NB4 (cell line): Measurements from ENCODE around the gene LCN1.

ENCODE experiments used
- DNase-seq: peaks from one replicate; pipeline ENCODE4 v3.0.0; 2010; ENCODE audit warnings: low read depth
- H3K4me3 ChIP-seq: one replicate; pipeline ENCODE4 v1.5.1; 2011; ENCODE audit warnings: mild to moderate bottlenecking, low read depth, low read length, moderate library complexity
- MYC ChIP-seq: IDR thresholded peaks from 2 replicates; pipeline ENCODE4 v1.6.1; 2011; ENCODE audit warnings: low read depth, low read length
- POLR2A ChIP-seq: IDR thresholded peaks from 2 replicates; pipeline ENCODE4 v1.6.1; 2011; ENCODE audit warnings: mild to moderate bottlenecking; ENCODE audit not compliant: insufficient read length; ENCODE audit errors: extremely low read depth
- TF ChIP-seq, protein P1 (sequence below): IDR thresholded peaks from one replicate; pipeline ENCODE4 v1.5.1; 2012; ENCODE audit warnings: low read depth, low read length
- TF ChIP-seq, protein P2 (sequence below): IDR thresholded peaks from 2 replicates; pipeline ENCODE4 v1.6.1; 2011; ENCODE audit warnings: low read depth, low read length

The LCN1 gene

GRCh38 chr9:135574943-135575342 lies 53.7 kb downstream of the LCN1 start:
- no peak overlapping the region for H3K4me3 ChIP-seq
- TF ChIP-seq MYC (no peak), POLR2A (no peak)
- TF ChIP-seq, protein P1, sequence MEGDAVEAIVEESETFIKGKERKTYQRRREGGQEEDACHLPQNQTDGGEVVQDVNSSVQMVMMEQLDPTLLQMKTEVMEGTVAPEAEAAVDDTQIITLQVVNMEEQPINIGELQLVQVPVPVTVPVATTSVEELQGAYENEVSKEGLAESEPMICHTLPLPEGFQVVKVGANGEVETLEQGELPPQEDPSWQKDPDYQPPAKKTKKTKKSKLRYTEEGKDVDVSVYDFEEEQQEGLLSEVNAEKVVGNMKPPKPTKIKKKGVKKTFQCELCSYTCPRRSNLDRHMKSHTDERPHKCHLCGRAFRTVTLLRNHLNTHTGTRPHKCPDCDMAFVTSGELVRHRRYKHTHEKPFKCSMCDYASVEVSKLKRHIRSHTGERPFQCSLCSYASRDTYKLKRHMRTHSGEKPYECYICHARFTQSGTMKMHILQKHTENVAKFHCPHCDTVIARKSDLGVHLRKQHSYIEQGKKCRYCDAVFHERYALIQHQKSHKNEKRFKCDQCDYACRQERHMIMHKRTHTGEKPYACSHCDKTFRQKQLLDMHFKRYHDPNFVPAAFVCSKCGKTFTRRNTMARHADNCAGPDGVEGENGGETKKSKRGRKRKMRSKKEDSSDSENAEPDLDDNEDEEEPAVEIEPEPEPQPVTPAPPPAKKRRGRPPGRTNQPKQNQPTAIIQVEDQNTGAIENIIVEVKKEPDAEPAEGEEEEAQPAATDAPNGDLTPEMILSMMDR = no peak
- TF ChIP-seq, protein P2, sequence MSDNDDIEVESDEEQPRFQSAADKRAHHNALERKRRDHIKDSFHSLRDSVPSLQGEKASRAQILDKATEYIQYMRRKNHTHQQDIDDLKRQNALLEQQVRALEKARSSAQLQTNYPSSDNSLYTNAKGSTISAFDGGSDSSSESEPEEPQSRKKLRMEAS = no peak
- no peak for DNase-seq
